Astrocyte (in vitro differentiated cells and primary cell): ENCODE data around the gene STXBP2. TPM values are rescaled to one million over a fixed set of nuclear protein-coding genes. Genes with fewer than 3 reads are reported as not detected.

Experiments used
- DNase-seq: peaks from one replicate; pipeline ENCODE4 v3.0.0-alpha.2; 2010; ENCODE audit warnings: low read depth
- FAIRE-seq: peaks from 2 replicates; lab custom pipeline; 2011; peaks lifted over from hg19 to GRCh38; lab: Jason Lieb, UNC
- H2AFZ ChIP-seq: 2 replicates; pipeline ENCODE4 v1.6.0; 2012; ENCODE audit warnings: low read depth, low read length, inconsistent platforms
- H3K27ac ChIP-seq: 2 replicates; pipeline ENCODE4 v1.5.1; 2011; ENCODE audit warnings: low read depth, low read length, inconsistent platforms
- H3K27me3 ChIP-seq: 2 replicates; pipeline ENCODE4 v1.6.0; 2011; ENCODE audit warnings: low read length, inconsistent platforms; ENCODE audit not compliant: insufficient read depth
- H3K36me3 ChIP-seq: 2 replicates; pipeline ENCODE4 v1.5.1; 2011; ENCODE audit warnings: low read length, inconsistent platforms; ENCODE audit not compliant: insufficient read depth
- H3K4me1 ChIP-seq: 2 replicates; pipeline ENCODE4 v1.5.1; 2011; ENCODE audit warnings: low read length, inconsistent platforms; ENCODE audit not compliant: insufficient read depth
- H3K4me2 ChIP-seq: 2 replicates; pipeline ENCODE4 v1.6.0; 2012; ENCODE audit warnings: low read length, inconsistent platforms
- H3K4me3 ChIP-seq: 2 replicates; pipeline ENCODE4 v1.5.1; 2011; ENCODE audit warnings: low read depth, mild to moderate bottlenecking, low read length, inconsistent platforms; ENCODE audit not compliant: insufficient read depth
- H3K79me2 ChIP-seq: 2 replicates; pipeline ENCODE4 v1.6.0; 2012; ENCODE audit warnings: mild to moderate bottlenecking, low read length, inconsistent platforms; ENCODE audit not compliant: insufficient read depth
- H3K9ac ChIP-seq: 2 replicates; pipeline ENCODE4 v1.6.0; 2012; ENCODE audit warnings: mild to moderate bottlenecking, low read length, inconsistent platforms
- H3K9me3 ChIP-seq: 2 replicates; pipeline ENCODE4 v1.5.1; 2012; ENCODE audit warnings: low read depth, mild to moderate bottlenecking, low read length, inconsistent platforms; ENCODE audit not compliant: insufficient read depth
- H4K20me1 ChIP-seq: 2 replicates; pipeline ENCODE4 v1.6.0; 2012; ENCODE audit warnings: low read length, inconsistent platforms; ENCODE audit not compliant: insufficient read depth
- H3K27ac Mint-ChIP-seq: one replicate; pipeline ENCODE4 v1.8.0; 2021; ENCODE audit warnings: mild to moderate bottlenecking, mixed read lengths; ENCODE audit not compliant: unreplicated experiment
- H3K27me3 Mint-ChIP-seq: one replicate; pipeline ENCODE4 v1.8.0; 2021; ENCODE audit warnings: low read depth, mixed read lengths; ENCODE audit not compliant: unreplicated experiment
- H3K36me3 Mint-ChIP-seq: one replicate; pipeline ENCODE4 v1.8.0; 2021; ENCODE audit warnings: low read depth, mixed read lengths; ENCODE audit not compliant: unreplicated experiment
- H3K4me1 Mint-ChIP-seq: one replicate; pipeline ENCODE4 v1.8.0; 2021; ENCODE audit warnings: low read depth, mixed read lengths; ENCODE audit not compliant: unreplicated experiment
- H3K4me3 Mint-ChIP-seq: one replicate; pipeline ENCODE4 v1.8.0; 2021; ENCODE audit warnings: mild to moderate bottlenecking, moderate library complexity, mixed read lengths; ENCODE audit not compliant: unreplicated experiment
- H3K9me3 Mint-ChIP-seq: one replicate; pipeline ENCODE4 v1.8.0; 2021; ENCODE audit warnings: mild to moderate bottlenecking, mixed read lengths; ENCODE audit not compliant: unreplicated experiment
- EZH2 ChIP-seq: IDR thresholded peaks from 2 replicates; pipeline ENCODE4 v1.6.1; 2012; ENCODE audit warnings: mild to moderate bottlenecking, low read length, inconsistent platforms; ENCODE audit not compliant: insufficient read depth
- total RNA-seq: library from RNA; stranded (reverse); gene quantifications from 2 replicates; pipeline ENCODE4 v1.2.1, GENCODE V29; 2021
- TF ChIP-seq, protein P1 (sequence below): IDR thresholded peaks from 2 replicates; pipeline ENCODE4 v1.5.1; 2011; ENCODE audit warnings: low read depth, mild to moderate bottlenecking, inconsistent platforms, low read length, moderate library complexity; ENCODE audit not compliant: insufficient read depth

STXBP2 gene
- total RNA-seq, 1 donor from 2014 or later: 49.6 TPM

DNA sequence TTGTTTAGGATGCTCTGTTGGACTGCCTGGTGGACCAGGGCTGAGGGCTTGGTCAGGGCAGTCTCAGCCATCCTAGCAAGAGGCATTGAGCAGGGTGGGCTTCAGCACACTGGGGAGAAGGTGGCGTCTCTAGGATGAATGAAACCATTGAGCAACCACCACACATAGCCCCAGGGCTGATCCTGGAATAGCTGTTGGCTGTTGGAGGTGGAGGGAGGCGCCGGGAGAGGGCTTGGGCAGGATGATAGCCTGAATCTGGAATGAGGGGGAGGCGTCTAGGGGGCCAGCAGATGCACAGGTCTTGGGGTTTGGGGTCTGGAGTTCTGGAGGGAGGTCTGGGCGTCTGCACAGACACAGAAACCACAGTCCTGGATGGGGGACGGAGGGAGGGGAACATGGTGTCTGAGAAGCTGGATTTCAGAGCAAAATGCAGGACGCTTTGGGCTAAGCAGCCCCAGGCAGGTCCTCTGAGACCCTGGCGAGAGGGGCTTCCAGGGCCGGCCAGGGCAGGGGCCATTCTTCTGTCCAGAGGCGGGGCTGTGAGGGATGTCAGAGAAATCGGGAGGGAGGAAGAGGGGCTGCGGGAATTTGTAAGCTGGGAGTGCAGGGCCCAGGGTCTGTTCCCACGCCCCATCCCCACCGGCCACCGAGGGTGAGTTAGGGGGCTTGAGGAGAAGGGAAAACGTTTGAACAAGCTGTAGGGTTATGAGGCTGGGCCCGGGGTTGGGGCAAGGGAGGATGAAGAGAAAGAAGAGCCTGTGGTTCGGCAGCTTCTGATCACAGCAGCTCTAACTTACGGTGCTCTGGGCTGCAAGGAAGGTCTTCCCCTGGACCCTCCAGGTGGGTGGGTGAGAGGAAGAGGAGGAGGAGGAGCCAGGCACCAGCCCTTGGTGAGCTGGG lies 48.9 kb downstream of the STXBP2 start:
- peaks cover 12% of the 10 kb centered on the region for H3K79me2 ChIP-seq
- TF ChIP-seq, protein P1, sequence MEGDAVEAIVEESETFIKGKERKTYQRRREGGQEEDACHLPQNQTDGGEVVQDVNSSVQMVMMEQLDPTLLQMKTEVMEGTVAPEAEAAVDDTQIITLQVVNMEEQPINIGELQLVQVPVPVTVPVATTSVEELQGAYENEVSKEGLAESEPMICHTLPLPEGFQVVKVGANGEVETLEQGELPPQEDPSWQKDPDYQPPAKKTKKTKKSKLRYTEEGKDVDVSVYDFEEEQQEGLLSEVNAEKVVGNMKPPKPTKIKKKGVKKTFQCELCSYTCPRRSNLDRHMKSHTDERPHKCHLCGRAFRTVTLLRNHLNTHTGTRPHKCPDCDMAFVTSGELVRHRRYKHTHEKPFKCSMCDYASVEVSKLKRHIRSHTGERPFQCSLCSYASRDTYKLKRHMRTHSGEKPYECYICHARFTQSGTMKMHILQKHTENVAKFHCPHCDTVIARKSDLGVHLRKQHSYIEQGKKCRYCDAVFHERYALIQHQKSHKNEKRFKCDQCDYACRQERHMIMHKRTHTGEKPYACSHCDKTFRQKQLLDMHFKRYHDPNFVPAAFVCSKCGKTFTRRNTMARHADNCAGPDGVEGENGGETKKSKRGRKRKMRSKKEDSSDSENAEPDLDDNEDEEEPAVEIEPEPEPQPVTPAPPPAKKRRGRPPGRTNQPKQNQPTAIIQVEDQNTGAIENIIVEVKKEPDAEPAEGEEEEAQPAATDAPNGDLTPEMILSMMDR: no peak
- TF ChIP-seq EZH2: no peak
- no peak overlapping the region for H3K27ac ChIP-seq
- no peak overlapping the region for H3K9ac ChIP-seq
- no peaks in the 10 kb centered on the region for H3K4me1 Mint-ChIP-seq
- no peaks in the 10 kb centered on the region for H3K9me3 ChIP-seq
- H3K27me3 Mint-ChIP-seq: no peaks in the 10 kb centered on the region
- H3K4me2 ChIP-seq: no peak overlapping the region
- no peaks in the 10 kb centered on the region for H3K9me3 Mint-ChIP-seq
- no peaks in the 10 kb centered on the region for H3K36me3 ChIP-seq
- FAIRE-seq (no peak), DNase-seq (no peak)
- peaks cover 6% of the 10 kb centered on the region for H3K36me3 Mint-ChIP-seq
- peaks cover 30% of the 10 kb centered on the region for H4K20me1 ChIP-seq
- no peak overlapping the region for H2AFZ ChIP-seq
- no peak overlapping the region for H3K4me3 ChIP-seq
- no peaks in the 10 kb centered on the region for H3K27me3 ChIP-seq
- H3K4me1 ChIP-seq: peaks cover 8% of the 10 kb centered on the region
- H3K27ac Mint-ChIP-seq: no peak overlapping the region
- no peak overlapping the region for H3K4me3 Mint-ChIP-seq

GRCh38 chr19:7687177-7687576 lies 50.3 kb downstream of the STXBP2 start:
- no peaks in the 10 kb centered on the region for H3K4me1 Mint-ChIP-seq
- no peak for TF ChIP-seq EZH2
- TF ChIP-seq, protein P1: no peak

GRCh38 chr19:7689165-7689564 lies 52.3 kb downstream of the STXBP2 start:
- no peaks in the 10 kb centered on the region for H3K27me3 ChIP-seq
- H4K20me1 ChIP-seq: peaks cover 7% of the 10 kb centered on the region
- no peak overlapping the region for H3K4me2 ChIP-seq
- FAIRE-seq: no peak
- H3K27ac Mint-ChIP-seq: no peak overlapping the region
- H3K79me2 ChIP-seq: no peaks in the 10 kb centered on the region
- peaks cover 5% of the 10 kb centered on the region for H3K36me3 Mint-ChIP-seq
- H3K4me3 ChIP-seq: no peak overlapping the region
- no peak for TF ChIP-seq EZH2
- TF ChIP-seq, protein P1: no peak
- no peak overlapping the region for H2AFZ ChIP-seq
- H3K27ac ChIP-seq: no peak overlapping the region
- H3K9ac ChIP-seq: no peak overlapping the region
- DNase-seq: no peak
- no peaks in the 10 kb centered on the region for H3K36me3 ChIP-seq
- H3K4me1 ChIP-seq: no peaks in the 10 kb centered on the region
- H3K9me3 ChIP-seq: no peaks in the 10 kb centered on the region
- H3K4me3 Mint-ChIP-seq: no peak overlapping the region
- H3K9me3 Mint-ChIP-seq: no peaks in the 10 kb centered on the region
- no peaks in the 10 kb centered on the region for H3K4me1 Mint-ChIP-seq
- H3K27me3 Mint-ChIP-seq: no peaks in the 10 kb centered on the region

More at GRCh38 chr19:7687177-7687576, 50.3 kb downstream of the STXBP2 start:
- no peak overlapping the region for H3K4me3 Mint-ChIP-seq
- Histone ChIP-seq H3K4me3 (no peak overlapping the region), H3K4me2 (no peak overlapping the region), H3K4me1 (no peaks in the 10 kb centered on the region), H3K36me3 (no peaks in the 10 kb centered on the region), H3K9ac (no peak overlapping the region), H3K79me2 (no peaks in the 10 kb centered on the region), H3K27me3 (no peaks in the 10 kb centered on the region), H4K20me1 (peaks cover 25% of the 10 kb centered on the region), H3K9me3 (no peaks in the 10 kb centered on the region), H2AFZ (no peak overlapping the region), H3K27ac (no peak overlapping the region)
- H3K9me3 Mint-ChIP-seq: no peaks in the 10 kb centered on the region
- no peaks in the 10 kb centered on the region for H3K27me3 Mint-ChIP-seq
- peaks cover 5% of the 10 kb centered on the region for H3K36me3 Mint-ChIP-seq
- H3K27ac Mint-ChIP-seq: no peak overlapping the region
- DNase-seq (no peak), FAIRE-seq (no peak)
